ENCODE data around the gene SCN8A.

The SCN8A gene

DNA sequence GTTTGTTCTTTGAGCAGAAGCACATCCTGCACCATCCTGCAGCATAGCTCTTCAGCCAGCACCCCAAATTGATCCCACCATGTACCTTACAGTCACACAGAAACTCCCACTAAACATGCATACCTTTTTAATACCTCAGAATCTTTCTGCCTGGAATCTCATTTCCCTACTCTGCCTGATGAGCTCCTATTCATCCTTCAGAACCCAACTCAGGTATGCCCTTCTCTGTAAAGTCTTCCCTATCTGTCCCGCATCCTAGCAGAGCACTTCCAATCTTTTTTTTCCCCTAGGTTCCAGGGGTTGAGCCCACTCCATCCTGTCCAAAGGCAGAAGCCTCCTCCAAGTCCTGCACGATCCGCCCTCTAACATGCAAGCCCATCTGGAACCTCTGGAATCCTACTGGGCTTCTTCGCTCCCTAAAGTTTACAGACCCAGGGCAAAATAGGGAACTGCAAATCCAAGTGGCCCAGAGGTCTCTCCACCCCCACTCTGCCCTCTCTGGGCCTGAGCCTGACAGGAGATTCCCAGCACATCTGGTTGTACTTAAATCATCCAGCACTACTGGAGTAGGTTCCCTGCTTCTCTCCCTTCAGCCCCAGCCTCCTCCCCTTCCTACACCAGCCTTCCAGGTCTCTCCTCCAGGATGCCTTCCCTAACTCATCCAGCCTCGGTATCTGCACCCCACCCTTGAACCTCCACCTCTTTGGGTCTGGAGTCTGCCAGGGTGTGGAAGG, 261.5 kb downstream of the SCN8A start:
- no peak for DNase-seq

DNA sequence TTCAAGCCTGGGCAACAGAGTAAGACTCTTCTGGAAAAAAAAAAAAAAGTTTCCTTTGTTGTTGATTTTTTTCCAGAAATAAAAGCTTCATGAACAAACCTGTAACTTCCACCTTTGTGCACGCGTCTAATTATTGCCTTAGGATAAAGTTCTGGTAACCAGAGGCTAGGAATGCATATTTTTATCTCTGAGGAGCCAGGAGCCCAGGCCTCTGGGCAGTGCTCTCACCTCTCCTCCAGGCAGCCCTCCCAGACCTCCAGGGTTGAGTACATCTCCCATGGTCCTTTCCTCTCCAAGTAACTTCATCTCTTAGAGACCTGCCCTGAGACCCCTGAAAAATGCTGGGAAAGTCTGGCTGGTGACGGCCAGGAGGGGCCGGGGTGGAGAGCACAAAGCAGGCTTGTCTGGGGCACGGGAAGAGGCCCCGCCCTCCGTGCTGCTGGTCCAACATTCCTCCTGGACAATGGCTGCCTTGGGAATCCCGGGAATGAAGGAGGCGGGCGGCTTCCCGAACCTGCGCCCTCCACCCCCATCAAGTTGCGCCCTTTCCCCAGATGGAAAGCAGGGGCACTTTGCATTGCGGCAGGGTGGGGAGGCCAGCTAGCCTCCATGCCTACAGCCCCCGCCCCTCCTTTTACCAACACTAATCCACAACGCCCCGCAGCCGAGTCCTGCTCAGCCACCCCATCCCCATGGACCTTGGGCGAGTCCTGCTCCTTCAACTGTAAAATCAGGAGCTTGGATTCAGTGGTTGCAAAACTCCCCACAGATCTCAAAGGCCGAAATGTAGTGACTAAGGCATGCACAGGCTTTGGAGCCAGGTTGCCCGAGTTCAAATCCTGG, 264.8 kb downstream of the SCN8A start:
- DNase-seq, result peak; percentile 76

- no peak for DNase-seq
These were observed 270.0 kb downstream of the SCN8A start for GRCh38 chr12:51860986-51861385.

Data from right kidney (tissue), 1 donor.